BE2C (cell line): ENCODE measurements around the gene FUT4.

Experiments used
- DNase-seq: peaks from one replicate; pipeline ENCODE4 v3.0.0-alpha.2; 2020
- H3K27me3 ChIP-seq: fragments of 250-450 bp; sonication (Bioruptor Pico); 2 replicates; pipeline ENCODE4 v1.5.1; 2020; ENCODE audit warnings: mild to moderate bottlenecking
- H3K36me3 ChIP-seq: fragments of 250-450 bp; sonication (Bioruptor Pico); 2 replicates; pipeline ENCODE4 v1.5.1; 2020; ENCODE audit warnings: mild to moderate bottlenecking
- H3K4me1 ChIP-seq: fragments of 250-450 bp; sonication (Bioruptor Pico); 2 replicates; pipeline ENCODE4 v1.5.1; 2020
- H3K4me3 ChIP-seq: 2 replicates; pipeline ENCODE4 v1.5.1; 2011; ENCODE audit warnings: low read depth, low read length
- H3K9me3 ChIP-seq: fragments of 250-450 bp; sonication (Bioruptor Pico); 2 replicates; pipeline ENCODE4 v1.5.1; 2020
- CTCF ChIP-seq: IDR thresholded peaks from 2 replicates; pipeline ENCODE4 v1.5.1; 2012; ENCODE audit warnings: mild to moderate bottlenecking, low read depth, low read length

The FUT4 gene

GRCh38 chr11:94559361-94559760 lies 15.6 kb downstream of the FUT4 start:
- no peaks in the 10 kb centered on the region for H3K9me3 ChIP-seq
- no peak for TF ChIP-seq CTCF

GRCh38 chr11:94560834-94561233 lies 17.1 kb downstream of the FUT4 start:
- no peak for TF ChIP-seq CTCF
- no peaks in the 10 kb centered on the region for H3K27me3 ChIP-seq
- no peaks in the 10 kb centered on the region for H3K36me3 ChIP-seq
- no peaks in the 10 kb centered on the region for H3K9me3 ChIP-seq
- H3K4me3 ChIP-seq, result no peak overlapping the region
- no peak for DNase-seq
- H3K4me1 ChIP-seq, result no peaks in the 10 kb centered on the region

More at GRCh38 chr11:94559361-94559760, 15.6 kb downstream of the FUT4 start:
- Histone ChIP-seq H3K4me3 (no peak overlapping the region), H3K4me1 (no peaks in the 10 kb centered on the region), H3K27me3 (no peaks in the 10 kb centered on the region), H3K36me3 (no peaks in the 10 kb centered on the region)
- no peak for DNase-seq

- no peak for DNase-seq
- no peak for TF ChIP-seq CTCF
These were observed 19.6 kb downstream of the FUT4 start for GRCh38 chr11:94563176-94563847.

GRCh38 chr11:94563848-94564467 lies 20.2 kb downstream of the FUT4 start:
- H3K4me1 ChIP-seq, result no peaks in the 10 kb centered on the region
- no peak overlapping the region for H3K4me3 ChIP-seq
- no peak for DNase-seq
- no peaks in the 10 kb centered on the region for H3K9me3 ChIP-seq
- TF ChIP-seq CTCF, result no peak
- H3K36me3 ChIP-seq, result no peaks in the 10 kb centered on the region
- H3K27me3 ChIP-seq, result no peaks in the 10 kb centered on the region

More at GRCh38 chr11:94563176-94563847, 19.6 kb downstream of the FUT4 start:
- Histone ChIP-seq H3K4me3 (no peak overlapping the region), H3K9me3 (no peaks in the 10 kb centered on the region), H3K4me1 (no peaks in the 10 kb centered on the region), H3K27me3 (no peaks in the 10 kb centered on the region), H3K36me3 (no peaks in the 10 kb centered on the region)

- Histone ChIP-seq H3K9me3 (no peaks in the 10 kb centered on the region), H3K4me1 (no peaks in the 10 kb centered on the region), H3K36me3 (no peaks in the 10 kb centered on the region), H3K4me3 (no peak within 1 kb of the TSS), H3K27me3 (no peaks in the 10 kb centered on the region)
- DNase-seq, result no peak
- TF ChIP-seq CTCF, result no peak
These were observed 23.5 kb downstream of the FUT4 start, which contains the start of gene PIWIL4 for GRCh38 chr11:94567181-94567670. TSS of gene PIWIL4 (plus strand) at chr11:94567368. CDS start at chr11:94567519, 151 bp downstream.

- DNase-seq, result no peak
- no peak for TF ChIP-seq CTCF
- Histone ChIP-seq H3K27me3 (no peaks in the 10 kb centered on the region), H3K36me3 (no peaks in the 10 kb centered on the region), H3K9me3 (no peaks in the 10 kb centered on the region), H3K4me1 (no peaks in the 10 kb centered on the region), H3K4me3 (no peak overlapping the region)
These were observed 24.5 kb downstream of the FUT4 start for GRCh38 chr11:94568200-94568599.
